ENCODE data around the gene DDAH2.

The DDAH2 gene

DNA sequence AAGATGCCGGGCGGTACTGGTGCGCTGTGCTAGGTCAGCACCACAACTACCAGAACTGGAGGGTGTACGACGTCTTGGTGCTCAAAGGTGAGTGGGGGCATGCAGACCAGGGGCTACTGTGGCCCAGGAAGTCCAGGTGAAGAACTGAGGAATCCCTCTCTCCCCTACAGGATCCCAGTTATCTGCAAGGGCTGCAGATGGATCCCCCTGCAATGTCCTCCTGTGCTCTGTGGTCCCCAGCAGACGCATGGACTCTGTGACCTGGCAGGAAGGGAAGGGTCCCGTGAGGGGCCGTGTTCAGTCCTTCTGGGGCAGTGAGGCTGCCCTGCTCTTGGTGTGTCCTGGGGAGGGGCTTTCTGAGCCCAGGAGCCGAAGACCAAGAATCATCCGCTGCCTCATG, 21.4 kb downstream of the DDAH2 start:
- H3K4me1 ChIP-seq (ENCODE audit: control insufficient read depth in 2 of 2, insufficient read depth in 1 of 2, low read depth in 1 of 2, low read length in 2 of 2): peaks cover 0 to 3% of the 10 kb centered on the region in 2 donors
- H3K4me2 ChIP-seq (ENCODE audit: insufficient read depth, low read length, poor library complexity, severe bottlenecking): no peak overlapping the region
- no peaks in the 10 kb centered on the region for H3K79me1 ChIP-seq (ENCODE audit: low read depth, low read length)
- H3K18ac ChIP-seq (ENCODE audit: low read length): no peak overlapping the region
- H2BK15ac ChIP-seq (ENCODE audit: low read length): no peak overlapping the region
- no peak overlapping the region for H3K9ac ChIP-seq (ENCODE audit: low read depth, low read length, poor library complexity)
- no peak overlapping the region for H3K14ac ChIP-seq (ENCODE audit: low read length)
- no peak overlapping the region for H2AK5ac ChIP-seq (ENCODE audit: low read depth, low read length)
- H4K91ac ChIP-seq (ENCODE audit: low read depth, low read length, poor library complexity): no peak overlapping the region
- no peak overlapping the region for H2BK5ac ChIP-seq (ENCODE audit: low read length)
- H3K23ac ChIP-seq (ENCODE audit: low read depth, low read length, poor library complexity): no peak overlapping the region
- H3K27me3 ChIP-seq (ENCODE audit: control insufficient read depth in 3 of 3, insufficient read depth in 3 of 3, low read depth in 1 of 3, low read length in 3 of 3): peaks cover 0 to 4% (median 0%) of the 10 kb centered on the region in 3 experiments
- H2AFZ ChIP-seq (ENCODE audit: low read length): no peak overlapping the region
- H3K4ac ChIP-seq (ENCODE audit: low read length): no peak overlapping the region
- no peak overlapping the region for H3K27ac ChIP-seq (replicated peaks; ENCODE audit: low read length)
- no peak overlapping the region for H2BK12ac ChIP-seq (ENCODE audit: low read length)
- no CpG with 5 or more reads among the region's 10 CpGs for WGBS, 2 donors (ENCODE audit: extremely low coverage in 2 of 2, insufficient read length in 2 of 2, insufficient replicate concordance in 1 of 2)
- DNase-seq (ENCODE audit: low spot score): no peak
- H2BK120ac ChIP-seq (ENCODE audit: low read depth, low read length): no peak overlapping the region
- no peaks in the 10 kb centered on the region for H3K9me3 ChIP-seq (replicated peaks in 1 of 2; ENCODE audit: control insufficient read depth in 2 of 2, insufficient read depth in 1 of 2, low read depth in 1 of 2, low read length in 2 of 2)
- H4K8ac ChIP-seq (ENCODE audit: low read depth, low read length): no peak overlapping the region
- H3K36me3 ChIP-seq (replicated peaks in 1 of 2; ENCODE audit: control insufficient read depth in 2 of 2, insufficient read depth in 2 of 2, low read length in 2 of 2): no peaks in the 10 kb centered on the region
- H3K4me3 ChIP-seq (ENCODE audit: low read length in 2 of 2): no peak overlapping the region

DNA sequence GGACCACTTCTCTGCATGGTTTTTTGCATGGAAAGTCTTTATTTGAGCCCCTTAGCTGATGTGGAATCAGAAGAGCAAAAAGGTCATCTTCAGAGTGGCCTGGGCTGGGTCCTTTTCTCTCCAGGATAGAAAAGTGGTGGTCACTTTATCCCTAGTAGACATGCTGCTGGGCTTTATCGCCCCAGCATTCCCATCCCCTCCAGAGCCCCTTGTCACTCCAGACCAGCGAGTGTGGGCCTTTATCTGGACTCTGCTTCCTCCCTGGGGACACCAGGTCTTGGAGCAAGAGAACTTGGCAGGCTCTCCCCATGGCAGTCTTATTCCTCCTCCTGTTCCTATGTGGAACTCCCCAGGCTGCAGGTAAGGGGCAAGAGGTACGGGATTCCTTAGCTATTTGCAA, 22.5 kb downstream of the DDAH2 start, which contains the start of gene LY6G6F:
Gene LY6G6F (plus strand): TSS at position 268 of the 400 bp plus-strand sequence. CDS start 41 bp downstream, at position 309.
- Histone ChIP-seq H2AFZ (ENCODE audit: low read length) (no peak within 1 kb of the TSS), H3K9ac (ENCODE audit: low read depth, low read length, poor library complexity) (no peak within 1 kb of the TSS), H4K8ac (ENCODE audit: low read depth, low read length) (no peak within 1 kb of the TSS), H3K18ac (ENCODE audit: low read length) (no peak within 1 kb of the TSS), H3K27ac (replicated peaks; ENCODE audit: low read length) (no peak within 1 kb of the TSS), H4K91ac (ENCODE audit: low read depth, low read length, poor library complexity) (no peak within 1 kb of the TSS), H3K4me3 (ENCODE audit: low read length in 2 of 2) (peak within 1 kb of the TSS in 1 of 2 donors; percentile 15), H3K36me3 (replicated peaks in 1 of 2; ENCODE audit: control insufficient read depth in 2 of 2, insufficient read depth in 2 of 2, low read length in 2 of 2) (peaks cover 0 to 1% of the 10 kb centered on the region in 2 donors), H3K4me2 (ENCODE audit: insufficient read depth, low read length, poor library complexity, severe bottlenecking) (no peak within 1 kb of the TSS), H2AK5ac (ENCODE audit: low read depth, low read length) (peak within 1 kb of the TSS; percentile 88), H3K4me1 (ENCODE audit: control insufficient read depth in 2 of 2, insufficient read depth in 1 of 2, low read depth in 1 of 2, low read length in 2 of 2) (peaks cover 4 to 9% of the 10 kb centered on the region in 2 donors), H3K23ac (ENCODE audit: low read depth, low read length, poor library complexity) (no peak within 1 kb of the TSS), H2BK15ac (ENCODE audit: low read length) (peak within 1 kb of the TSS; percentile 75), H2BK5ac (ENCODE audit: low read length) (no peak within 1 kb of the TSS), H2BK120ac (ENCODE audit: low read depth, low read length) (no peak within 1 kb of the TSS), H2BK12ac (ENCODE audit: low read length) (no peak within 1 kb of the TSS), H3K4ac (ENCODE audit: low read length) (no peak within 1 kb of the TSS), H3K27me3 (ENCODE audit: control insufficient read depth in 3 of 3, insufficient read depth in 3 of 3, low read depth in 1 of 3, low read length in 3 of 3) (peaks cover 0 to 4% (median 0%) of the 10 kb centered on the region in 3 experiments), H3K9me3 (replicated peaks in 1 of 2; ENCODE audit: control insufficient read depth in 2 of 2, insufficient read depth in 1 of 2, low read depth in 1 of 2, low read length in 2 of 2) (no peaks in the 10 kb centered on the region), H3K79me1 (ENCODE audit: low read depth, low read length) (peaks cover 3% of the 10 kb centered on the region), H3K14ac (ENCODE audit: low read length) (no peak within 1 kb of the TSS)
- no peak for DNase-seq (ENCODE audit: low spot score)
- WGBS, 2 donors (ENCODE audit: extremely low coverage in 2 of 2, insufficient read length in 2 of 2, insufficient replicate concordance in 1 of 2): no CpG with 5 or more reads among the region's 3 CpGs

DNA sequence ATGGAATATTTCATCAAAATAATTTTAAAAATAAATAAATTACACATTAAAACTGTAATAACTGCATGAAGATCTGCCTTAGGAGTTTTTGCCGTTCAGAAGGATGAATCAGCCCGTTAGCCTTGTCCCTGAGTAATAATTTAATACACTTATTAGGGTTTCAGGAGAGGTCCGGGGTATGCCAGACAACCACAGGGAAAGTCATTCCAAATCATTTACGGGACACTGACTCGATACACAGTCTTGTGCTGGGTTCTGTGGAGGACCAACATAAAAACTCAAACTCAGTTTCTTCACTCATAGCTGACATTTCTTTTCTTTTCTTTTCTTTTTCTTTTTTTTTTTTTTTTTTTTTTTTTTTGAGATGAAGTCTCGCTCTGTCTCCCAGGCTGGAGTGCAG, 23.2 kb downstream of the DDAH2 start:
- no CpG with 5 or more reads among the region's 6 CpGs for WGBS, 2 donors (ENCODE audit: extremely low coverage in 2 of 2, insufficient read length in 2 of 2, insufficient replicate concordance in 1 of 2)
- H4K91ac ChIP-seq (ENCODE audit: low read depth, low read length, poor library complexity): no peak overlapping the region
- no peak overlapping the region for H2BK15ac ChIP-seq (ENCODE audit: low read length)
- peaks cover 2 to 8% of the 10 kb centered on the region in 2 donors for H3K36me3 ChIP-seq (replicated peaks in 1 of 2; ENCODE audit: control insufficient read depth in 2 of 2, insufficient read depth in 2 of 2, low read length in 2 of 2)
- no peak overlapping the region for H2AFZ ChIP-seq (ENCODE audit: low read length)
- H3K4me1 ChIP-seq (ENCODE audit: control insufficient read depth in 2 of 2, insufficient read depth in 1 of 2, low read depth in 1 of 2, low read length in 2 of 2): peaks cover 6 to 10% of the 10 kb centered on the region in 2 donors
- no peak overlapping the region for H3K14ac ChIP-seq (ENCODE audit: low read length)
- no peak overlapping the region for H2BK120ac ChIP-seq (ENCODE audit: low read depth, low read length)
- H2BK12ac ChIP-seq (ENCODE audit: low read length): no peak overlapping the region
- no peak for DNase-seq (ENCODE audit: low spot score)
- H2AK5ac ChIP-seq (ENCODE audit: low read depth, low read length): no peak overlapping the region
- H3K23ac ChIP-seq (ENCODE audit: low read depth, low read length, poor library complexity): no peak overlapping the region
- H3K4me2 ChIP-seq (ENCODE audit: insufficient read depth, low read length, poor library complexity, severe bottlenecking): no peak overlapping the region
- H3K4ac ChIP-seq (ENCODE audit: low read length): no peak overlapping the region
- no peak overlapping the region for H3K4me3 ChIP-seq (ENCODE audit: low read length in 2 of 2)
- H3K9me3 ChIP-seq (replicated peaks in 1 of 2; ENCODE audit: control insufficient read depth in 2 of 2, insufficient read depth in 1 of 2, low read depth in 1 of 2, low read length in 2 of 2): no peaks in the 10 kb centered on the region
- H3K79me1 ChIP-seq (ENCODE audit: low read depth, low read length): peaks cover 3% of the 10 kb centered on the region
- H3K18ac ChIP-seq (ENCODE audit: low read length): no peak overlapping the region
- H4K8ac ChIP-seq (ENCODE audit: low read depth, low read length): no peak overlapping the region
- H2BK5ac ChIP-seq (ENCODE audit: low read length): no peak overlapping the region
- H3K27me3 ChIP-seq (ENCODE audit: control insufficient read depth in 3 of 3, insufficient read depth in 3 of 3, low read depth in 1 of 3, low read length in 3 of 3): peaks cover 0 to 4% (median 0%) of the 10 kb centered on the region in 3 experiments
- H3K27ac ChIP-seq (replicated peaks; ENCODE audit: low read length): no peak overlapping the region
- H3K9ac ChIP-seq (ENCODE audit: low read depth, low read length, poor library complexity): no peak overlapping the region

DNA sequence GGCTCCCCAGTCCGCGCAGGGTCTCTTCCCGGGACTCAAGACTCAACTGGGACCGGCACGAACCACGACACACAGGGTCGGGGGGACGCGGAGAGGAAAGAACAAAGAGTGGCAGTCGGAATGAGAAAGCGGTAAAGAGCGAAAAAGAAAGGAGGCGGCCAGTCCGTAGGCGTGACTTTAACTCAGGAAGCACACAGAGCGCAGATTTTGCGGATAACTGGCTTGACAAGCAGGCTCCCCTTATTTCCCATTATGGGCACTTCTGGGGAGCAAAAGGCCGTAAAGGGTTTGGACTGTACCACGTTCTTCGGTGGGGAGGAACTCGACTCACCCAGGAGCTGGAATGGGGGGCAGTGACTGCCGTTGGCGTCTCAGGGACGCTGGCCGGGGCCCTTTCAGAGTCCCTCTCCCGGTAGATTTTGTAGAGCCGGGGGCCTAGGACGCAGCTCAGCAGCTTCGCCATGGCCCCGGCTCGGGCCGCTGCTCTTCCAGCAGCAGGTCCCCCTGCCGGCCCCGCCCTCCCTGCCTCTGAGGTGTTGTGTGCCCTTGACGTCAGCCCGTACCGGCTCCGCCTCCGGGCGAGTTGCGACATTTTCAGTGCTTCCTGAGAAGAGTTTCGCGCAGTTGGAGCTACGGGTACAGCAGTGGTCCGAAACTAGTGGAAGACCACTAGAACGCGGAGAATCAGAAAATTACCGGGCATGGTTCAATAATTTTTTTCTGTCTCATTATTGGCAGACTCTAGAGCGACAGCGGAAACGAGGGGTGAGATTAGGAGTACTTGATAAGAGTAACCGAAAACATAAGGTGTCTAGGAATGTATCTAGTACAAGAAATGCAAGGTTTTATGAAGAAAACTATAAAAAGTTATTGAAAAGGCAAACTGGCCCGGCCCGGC, 26.0 kb downstream of the DDAH2 start, which contains the start of gene ABHD16A:
Gene ABHD16A (minus strand): TSS at position 506 of the 898 bp plus-strand sequence. CDS start 43 bp downstream, at position 463.
- no peaks in the 10 kb centered on the region for H3K27me3 ChIP-seq (ENCODE audit: control insufficient read depth in 3 of 3, insufficient read depth in 3 of 3, low read depth in 1 of 3, low read length in 3 of 3)
- peak within 1 kb of the TSS; percentile 77 to 88 for H3K4me3 ChIP-seq (ENCODE audit: low read length in 2 of 2)
- no peak within 1 kb of the TSS for H2BK5ac ChIP-seq (ENCODE audit: low read length)
- H2BK15ac ChIP-seq (ENCODE audit: low read length): peak within 1 kb of the TSS; percentile 45
- H3K4ac ChIP-seq (ENCODE audit: low read length): peak within 1 kb of the TSS; percentile 61
- peak; percentile 93 for DNase-seq (ENCODE audit: low spot score)
- peak within 1 kb of the TSS; percentile 88 for H2AFZ ChIP-seq (ENCODE audit: low read length)
- peak within 1 kb of the TSS; percentile 75 for H3K4me2 ChIP-seq (ENCODE audit: insufficient read depth, low read length, poor library complexity, severe bottlenecking)
- H3K27ac ChIP-seq (replicated peaks; ENCODE audit: low read length): peak within 1 kb of the TSS; percentile 78
- H3K23ac ChIP-seq (ENCODE audit: low read depth, low read length, poor library complexity): peak within 1 kb of the TSS; percentile 95
- H3K36me3 ChIP-seq (replicated peaks in 1 of 2; ENCODE audit: control insufficient read depth in 2 of 2, insufficient read depth in 2 of 2, low read length in 2 of 2): peaks cover 5 to 34% of the 10 kb centered on the region in 2 donors
- H2BK120ac ChIP-seq (ENCODE audit: low read depth, low read length): peak within 1 kb of the TSS; percentile 24
- no peaks in the 10 kb centered on the region for H3K9me3 ChIP-seq (replicated peaks in 1 of 2; ENCODE audit: control insufficient read depth in 2 of 2, insufficient read depth in 1 of 2, low read depth in 1 of 2, low read length in 2 of 2)
- peak within 1 kb of the TSS; percentile 16 for H2BK12ac ChIP-seq (ENCODE audit: low read length)
- H3K18ac ChIP-seq (ENCODE audit: low read length): peak within 1 kb of the TSS; percentile 95
- peak within 1 kb of the TSS; percentile 82 for H2AK5ac ChIP-seq (ENCODE audit: low read depth, low read length)
- H3K14ac ChIP-seq (ENCODE audit: low read length): peak within 1 kb of the TSS; percentile 63
- H3K79me1 ChIP-seq (ENCODE audit: low read depth, low read length): peaks cover 3% of the 10 kb centered on the region
- no CpG with 5 or more reads among the region's 54 CpGs for whole genome bisulfite sequencing, 2 donors (ENCODE audit: extremely low coverage in 2 of 2, insufficient read length in 2 of 2, insufficient replicate concordance in 1 of 2)
- H3K4me1 ChIP-seq (ENCODE audit: control insufficient read depth in 2 of 2, insufficient read depth in 1 of 2, low read depth in 1 of 2, low read length in 2 of 2): peaks cover 6 to 7% of the 10 kb centered on the region in 2 donors
- H3K9ac ChIP-seq (ENCODE audit: low read depth, low read length, poor library complexity): peak within 1 kb of the TSS; percentile 85
- no peak within 1 kb of the TSS for H4K8ac ChIP-seq (ENCODE audit: low read depth, low read length)
- no peak within 1 kb of the TSS for H4K91ac ChIP-seq (ENCODE audit: low read depth, low read length, poor library complexity)

Data from neuronal stem cell (in vitro differentiated cells).